ENCODE measurements around the gene CDC73.
"Not testable (repeated sequence)": the region's sequence is repeated elsewhere in the genome, so short reads cannot be mapped to it uniquely, and the experiment has no call there.

Gene CDC73

GRCh38 chr1:193260896-193261295 lies 139.1 kb downstream of the CDC73 start:
- TF ChIP-seq CTCF (conservative IDR thresholded peaks at IDR 0.05; ENCODE audit: low read depth, low read length) = no peak
- DNase-seq (ENCODE audit: low read depth) = no peak

GRCh38 chr1:193262661-193263060 lies 140.8 kb downstream of the CDC73 start:
- no peak for TF ChIP-seq CTCF (conservative IDR thresholded peaks at IDR 0.05; ENCODE audit: low read depth, low read length)

More at GRCh38 chr1:193260896-193261295, 139.1 kb downstream of the CDC73 start:
- no peak overlapping the region for H3K4me3 ChIP-seq (ENCODE audit: low read length)

GRCh38 chr1:193264313-193265065 lies 142.7 kb downstream of the CDC73 start:
- H3K4me3 ChIP-seq (ENCODE audit: low read length) = no peak overlapping the region
- TF ChIP-seq CTCF (conservative IDR thresholded peaks at IDR 0.05; ENCODE audit: low read depth, low read length) = no peak
- DNase-seq (ENCODE audit: low read depth) = no peak

More at GRCh38 chr1:193262661-193263060, 140.8 kb downstream of the CDC73 start:
- H3K4me3 ChIP-seq (ENCODE audit: low read length) = no peak overlapping the region
- DNase-seq (ENCODE audit: low read depth) = no peak

GRCh38 chr1:193265716-193266115 lies 143.9 kb downstream of the CDC73 start:
- no peak for TF ChIP-seq CTCF (conservative IDR thresholded peaks at IDR 0.05; ENCODE audit: low read depth, low read length)
- no peak for DNase-seq (ENCODE audit: low read depth)
- no peak overlapping the region for H3K4me3 ChIP-seq (ENCODE audit: low read length)

GRCh38 chr1:193266794-193267193 lies 145.0 kb downstream of the CDC73 start:
- not testable (repeated sequence) for H3K4me3 ChIP-seq (ENCODE audit: low read length); DNase-seq (ENCODE audit: low read depth)

- no peak overlapping the region for H3K4me3 ChIP-seq (ENCODE audit: low read length)
- TF ChIP-seq CTCF (conservative IDR thresholded peaks at IDR 0.05; ENCODE audit: low read depth, low read length) = no peak
- no peak for DNase-seq (ENCODE audit: low read depth)
Observed at GRCh38 chr1:193270996-193271395, 149.2 kb downstream of the CDC73 start.

- H3K4me3 ChIP-seq (ENCODE audit: low read length) = no peak overlapping the region
- no peak for TF ChIP-seq CTCF (conservative IDR thresholded peaks at IDR 0.05; ENCODE audit: low read depth, low read length)
Observed at GRCh38 chr1:193275773-193276172, 153.9 kb downstream of the CDC73 start.

More at GRCh38 chr1:193275773-193276172, 153.9 kb downstream of the CDC73 start:
- DNase-seq (ENCODE audit: low read depth) = no peak
